SK-N-SH treated with all-trans-retinoic acid at 6 μM for 48 hours (cell line): ENCODE measurements around the gene C15orf40.

Source experiments
- ARNTL ChIP-seq: fragments of 450-650 bp; formaldehyde crosslinking; IDR thresholded peaks from 2 replicates; pipeline ENCODE4 v1.5.0; 2020; ENCODE audit warnings: low read depth, mild to moderate bottlenecking, moderate library complexity, borderline replicate concordance
- ESRRG ChIP-seq: fragments of 250-450 bp; sonication (Bioruptor Pico); IDR thresholded peaks from 2 replicates; pipeline ENCODE4 v1.6.1; 2021; ENCODE audit warnings: mild to moderate bottlenecking
- GLIS3 ChIP-seq: fragments of 250-450 bp; sonication (Bioruptor Pico); IDR thresholded peaks from 2 replicates; pipeline ENCODE4 v1.5.0; 2020; ENCODE audit warnings: mild to moderate bottlenecking, moderate library complexity
- ISL1 ChIP-seq: fragments of 250-450 bp; sonication (Bioruptor Pico); IDR thresholded peaks from 2 replicates; pipeline ENCODE4 v2.1.2; 2022; ENCODE audit warnings: mild to moderate bottlenecking, moderate library complexity
- RARB ChIP-seq: fragments of 250-450 bp; sonication (Bioruptor Pico); IDR thresholded peaks from 2 replicates; pipeline ENCODE4 v1.8.0; 2021; ENCODE audit warnings: mild to moderate bottlenecking, moderate library complexity
- TCF4 ChIP-seq: fragments of 250-450 bp; sonication (Bioruptor Pico); IDR thresholded peaks from 2 replicates; pipeline ENCODE4 v1.8.0; 2021; ENCODE audit warnings: mild to moderate bottlenecking, moderate library complexity, borderline replicate concordance
- TOX ChIP-seq: fragments of 250-450 bp; sonication (Bioruptor Pico); IDR thresholded peaks from 2 replicates; pipeline ENCODE4 v1.8.0; 2021; ENCODE audit warnings: mild to moderate bottlenecking, moderate library complexity, borderline replicate concordance
- ZFP3 ChIP-seq: fragments of 250-450 bp; sonication (Bioruptor Pico); IDR thresholded peaks from 2 replicates; pipeline ENCODE4 v1.5.0; 2020; ENCODE audit warnings: mild to moderate bottlenecking, moderate library complexity
- ZFP30 ChIP-seq: fragments of 450-650 bp; formaldehyde crosslinking; IDR thresholded peaks from 2 replicates; pipeline ENCODE4 v1.5.0; 2022; ENCODE audit warnings: mild to moderate bottlenecking, moderate library complexity
- TF ChIP-seq, protein P1 (sequence below): fragments of 250-450 bp; sonication (Bioruptor Pico); IDR thresholded peaks from 2 replicates; pipeline ENCODE4 v1.5.1; 2021; ENCODE audit warnings: mild to moderate bottlenecking, moderate library complexity
- TF ChIP-seq, protein P2 (sequence below): fragments of 250-450 bp; sonication (Bioruptor Pico); IDR thresholded peaks from 2 replicates; pipeline ENCODE4 v1.5.0; 2020; ENCODE audit warnings: mild to moderate bottlenecking, moderate library complexity

DNA sequence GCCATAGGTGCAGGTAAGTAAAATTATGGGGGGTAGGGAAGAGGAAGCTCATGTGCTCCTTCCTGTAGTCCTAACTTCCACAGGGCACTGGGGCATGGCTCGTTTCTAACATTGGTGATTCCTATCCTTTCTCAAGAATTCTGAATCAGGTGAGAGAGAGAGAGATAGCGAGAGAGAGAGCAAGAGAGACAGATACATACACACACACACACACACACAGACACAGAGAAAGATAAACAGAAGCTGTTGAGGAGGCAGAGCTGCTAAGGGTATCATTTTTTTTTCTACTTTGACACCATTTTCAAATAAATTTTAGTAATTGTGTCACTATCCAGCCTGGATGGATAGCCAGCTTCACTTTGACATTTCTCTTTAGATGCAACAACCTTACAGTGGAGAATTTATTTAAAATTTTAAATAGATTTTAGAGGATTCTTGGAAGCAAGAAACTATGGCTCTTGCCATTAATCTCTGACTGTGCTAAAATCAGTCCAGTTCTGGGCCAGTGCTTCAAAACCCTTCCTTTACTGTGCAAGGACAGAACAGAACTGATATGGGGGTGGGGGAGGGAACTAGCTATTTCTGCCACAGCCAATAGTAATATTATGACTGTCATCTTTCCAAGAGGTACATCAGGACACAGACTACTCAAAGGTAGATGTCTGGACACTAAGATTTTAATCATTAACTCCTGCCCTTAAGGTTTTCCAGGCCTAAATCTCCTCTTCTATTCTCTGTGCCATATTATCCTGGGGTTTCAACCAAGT is 40.0 kb downstream of the C15orf40 start:
- TF ChIP-seq TCF4 (no peak), ZFP3 (CRISPR knock-in tag) (no peak), ZFP30 (CRISPR knock-in tag) (no peak), ESRRG (CRISPR knock-in tag) (no peak), ARNTL (CRISPR knock-in tag) (no peak), TOX (CRISPR knock-in tag) (no peak), ISL1 (CRISPR knock-in tag) (no peak), RARB (CRISPR knock-in tag) (no peak), GLIS3 (no peak)
- TF ChIP-seq, protein P1, sequence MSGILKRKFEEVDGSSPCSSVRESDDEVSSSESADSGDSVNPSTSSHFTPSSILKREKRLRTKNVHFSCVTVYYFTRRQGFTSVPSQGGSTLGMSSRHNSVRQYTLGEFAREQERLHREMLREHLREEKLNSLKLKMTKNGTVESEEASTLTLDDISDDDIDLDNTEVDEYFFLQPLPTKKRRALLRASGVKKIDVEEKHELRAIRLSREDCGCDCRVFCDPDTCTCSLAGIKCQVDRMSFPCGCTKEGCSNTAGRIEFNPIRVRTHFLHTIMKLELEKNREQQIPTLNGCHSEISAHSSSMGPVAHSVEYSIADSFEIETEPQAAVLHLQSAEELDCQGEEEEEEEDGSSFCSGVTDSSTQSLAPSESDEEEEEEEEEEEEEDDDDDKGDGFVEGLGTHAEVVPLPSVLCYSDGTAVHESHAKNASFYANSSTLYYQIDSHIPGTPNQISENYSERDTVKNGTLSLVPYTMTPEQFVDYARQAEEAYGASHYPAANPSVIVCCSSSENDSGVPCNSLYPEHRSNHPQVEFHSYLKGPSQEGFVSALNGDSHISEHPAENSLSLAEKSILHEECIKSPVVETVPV (CRISPR knock-in tag), result no peak
- TF ChIP-seq, protein P2, sequence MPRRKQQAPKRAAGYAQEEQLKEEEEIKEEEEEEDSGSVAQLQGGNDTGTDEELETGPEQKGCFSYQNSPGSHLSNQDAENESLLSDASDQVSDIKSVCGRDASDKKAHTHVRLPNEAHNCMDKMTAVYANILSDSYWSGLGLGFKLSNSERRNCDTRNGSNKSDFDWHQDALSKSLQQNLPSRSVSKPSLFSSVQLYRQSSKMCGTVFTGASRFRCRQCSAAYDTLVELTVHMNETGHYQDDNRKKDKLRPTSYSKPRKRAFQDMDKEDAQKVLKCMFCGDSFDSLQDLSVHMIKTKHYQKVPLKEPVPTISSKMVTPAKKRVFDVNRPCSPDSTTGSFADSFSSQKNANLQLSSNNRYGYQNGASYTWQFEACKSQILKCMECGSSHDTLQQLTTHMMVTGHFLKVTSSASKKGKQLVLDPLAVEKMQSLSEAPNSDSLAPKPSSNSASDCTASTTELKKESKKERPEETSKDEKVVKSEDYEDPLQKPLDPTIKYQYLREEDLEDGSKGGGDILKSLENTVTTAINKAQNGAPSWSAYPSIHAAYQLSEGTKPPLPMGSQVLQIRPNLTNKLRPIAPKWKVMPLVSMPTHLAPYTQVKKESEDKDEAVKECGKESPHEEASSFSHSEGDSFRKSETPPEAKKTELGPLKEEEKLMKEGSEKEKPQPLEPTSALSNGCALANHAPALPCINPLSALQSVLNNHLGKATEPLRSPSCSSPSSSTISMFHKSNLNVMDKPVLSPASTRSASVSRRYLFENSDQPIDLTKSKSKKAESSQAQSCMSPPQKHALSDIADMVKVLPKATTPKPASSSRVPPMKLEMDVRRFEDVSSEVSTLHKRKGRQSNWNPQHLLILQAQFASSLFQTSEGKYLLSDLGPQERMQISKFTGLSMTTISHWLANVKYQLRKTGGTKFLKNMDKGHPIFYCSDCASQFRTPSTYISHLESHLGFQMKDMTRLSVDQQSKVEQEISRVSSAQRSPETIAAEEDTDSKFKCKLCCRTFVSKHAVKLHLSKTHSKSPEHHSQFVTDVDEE (CRISPR knock-in tag), result no peak
